Psoas muscle (tissue), 8 donors: Measurements from ENCODE around the gene MGAT4B. TPM values are rescaled to one million over a fixed set of nuclear protein-coding genes. Genes with fewer than 3 reads are reported as not detected.

Experiments used
- ATAC-seq, 4 donors: fragments of 200-7000 bp; cut with Tn5 transposase; one replicate each; pipeline ENCODE4 v1.9.1; 2020; ENCODE audit warnings: moderate library complexity in 3 of 4, mild to moderate bottlenecking in 2 of 4
- DNase-seq, 2 donors: peaks; one replicate each; pipeline ENCODE4 v3.0.0-alpha.2; 2020
- H3K27ac ChIP-seq: fragments of 200-600 bp; one replicate; pipeline ENCODE4 v1.8.0; 2022
- H3K27me3 ChIP-seq, 3 donors: fragments of 200-600 bp in 1 of 3; one replicate each; pipeline versions ENCODE4 v1.6.1 to v1.8.0; 2013 to 2022; ENCODE audit warnings: low read length in 2 of 3, mild to moderate bottlenecking in 2 of 3, moderate library complexity in 1 of 3; ENCODE audit not compliant: insufficient read depth in 3 of 3
- H3K36me3 ChIP-seq, 2 donors: fragments of 200-600 bp in 1 of 2; one replicate each; pipeline versions ENCODE4 v1.6.1 to v1.8.0; 2013 to 2022; ENCODE audit warnings: low read depth in 1 of 2, mild to moderate bottlenecking in 1 of 2, moderate library complexity in 1 of 2; ENCODE audit not compliant: insufficient read depth in 1 of 2
- H3K4me1 ChIP-seq: fragments of 200-600 bp; one replicate; pipeline ENCODE4 v1.8.0; 2022
- H3K4me3 ChIP-seq: fragments of 200-600 bp; one replicate; pipeline ENCODE4 v1.8.0; 2022; ENCODE audit warnings: mild to moderate bottlenecking
- H3K9me3 ChIP-seq: fragments of 200-600 bp; one replicate; pipeline ENCODE4 v1.8.0; 2022
- CTCF ChIP-seq: fragments of 200-600 bp; IDR thresholded peaks from one replicate; pipeline ENCODE4 v1.8.0; 2022; ENCODE audit warnings: antibody characterized with exemption
- WGBS, 3 donors: extraction: QIAGEN DNeasy Blood & Tissue Kit; methylation state at CpG; one replicate each; pipeline versions ENCODE4 v1.1.6 to v1.1.7; 2013; 5-methylcytosine and 5-hydroxymethylcytosine counted together
- intact Hi-C, 2 donors: fragments of 100-400 bp; cut with DNase I; formaldehyde crosslinking; loops; one replicate each; pipeline versions ENCODE4 v1.11.0 to v1.14.2; 2022
- polyA plus RNA-seq, 3 donors: library from polyadenylated mRNA; stranded (reverse); fragments of 200-250 nt; gene quantifications; one replicate each; pipeline ENCODE4 v1.2.3, GENCODE V29; 2013
- total RNA-seq, 4 donors: library from RNA; stranded (reverse); fragmentation: NEBNext Ultra II Directional in 2 of 4; extraction: Animal tissue kit (Norgen Biotek cat#: 25700) in 2 of 4; gene quantifications; one replicate each; pipeline versions ENCODE4 v1.2.1 to v1.2.4, GENCODE V29; 2021 to 2023
- donor health status: healthy with polysubstance abuse.
- donor health status: DM: no; HTN: no; CAD: no; lungs with moderate emphysema.
- donor health status: Bipolar disorder and iron deficiency.
- donor health status: healthy.
- donor health status: DM: yes; HTN: yes; CAD: no.
- donor health status: DM: no; HTN: no; CAD: no.
- donor health status: DM: no; HTN: no; CAD: no.
- donor health status: DM: yes; HTN: yes; CAD: no.

Gene MGAT4B
- total and polyA plus RNA-seq, 7 donors, result 29.3 to 136 (median 55.5) TPM

- Histone ChIP-seq H3K27me3 (no peaks in the 10 kb centered on the region), H3K36me3 (peaks cover 6 to 94% of the 10 kb centered on the region in 2 donors), H3K4me1 (no peaks in the 10 kb centered on the region), H3K27ac (no peak overlapping the region), H3K9me3 (no peaks in the 10 kb centered on the region), H3K4me3 (no peak overlapping the region)
- TF ChIP-seq CTCF, result no peak
- WGBS, 3 donors, result 93 to 96% (median 95%) methylated on average over 12 of the region's 12 CpGs
- intact Hi-C loops, result no loop called here
- no peak for DNase-seq
- ATAC-seq, result peak in 2 of 4 donors; percentile 19 to 24
Measured at GRCh38 chr5:179774442-179774841, 32.2 kb downstream of the MGAT4B start.

GRCh38 chr5:179773686-179774040 lies 33.0 kb downstream of the MGAT4B start:
- intact Hi-C loops, result no loop called here

GRCh38 chr5:179772351-179772750 lies 34.3 kb downstream of the MGAT4B start:
- ATAC-seq (no peak), DNase-seq (no peak)
- peaks cover 6 to 94% of the 10 kb centered on the region in 2 donors for H3K36me3 ChIP-seq
- no peak overlapping the region for H3K27ac ChIP-seq
- WGBS, 3 donors, result 90 to 98% (median 97%) methylated on average over 6 of the region's 6 CpGs
- intact Hi-C loops, result no loop called here
- no peaks in the 10 kb centered on the region for H3K27me3 ChIP-seq
- H3K9me3 ChIP-seq, result no peaks in the 10 kb centered on the region
- no peaks in the 10 kb centered on the region for H3K4me1 ChIP-seq
- no peak overlapping the region for H3K4me3 ChIP-seq
- no peak for TF ChIP-seq CTCF

More at GRCh38 chr5:179773686-179774040, 33.0 kb downstream of the MGAT4B start:
- ATAC-seq (no peak), DNase-seq (peak in 1 of 2 donors; percentile 40)
- no peak overlapping the region for H3K27ac ChIP-seq
- no peaks in the 10 kb centered on the region for H3K9me3 ChIP-seq
- no peak for TF ChIP-seq CTCF
- 79 to 90% (median 81%) methylated on average over 9 of the region's 9 CpGs for WGBS, 3 donors
- H3K4me1 ChIP-seq, result no peaks in the 10 kb centered on the region
- peaks cover 6 to 95% of the 10 kb centered on the region in 2 donors for H3K36me3 ChIP-seq
- no peak overlapping the region for H3K4me3 ChIP-seq
- no peaks in the 10 kb centered on the region for H3K27me3 ChIP-seq

DNA sequence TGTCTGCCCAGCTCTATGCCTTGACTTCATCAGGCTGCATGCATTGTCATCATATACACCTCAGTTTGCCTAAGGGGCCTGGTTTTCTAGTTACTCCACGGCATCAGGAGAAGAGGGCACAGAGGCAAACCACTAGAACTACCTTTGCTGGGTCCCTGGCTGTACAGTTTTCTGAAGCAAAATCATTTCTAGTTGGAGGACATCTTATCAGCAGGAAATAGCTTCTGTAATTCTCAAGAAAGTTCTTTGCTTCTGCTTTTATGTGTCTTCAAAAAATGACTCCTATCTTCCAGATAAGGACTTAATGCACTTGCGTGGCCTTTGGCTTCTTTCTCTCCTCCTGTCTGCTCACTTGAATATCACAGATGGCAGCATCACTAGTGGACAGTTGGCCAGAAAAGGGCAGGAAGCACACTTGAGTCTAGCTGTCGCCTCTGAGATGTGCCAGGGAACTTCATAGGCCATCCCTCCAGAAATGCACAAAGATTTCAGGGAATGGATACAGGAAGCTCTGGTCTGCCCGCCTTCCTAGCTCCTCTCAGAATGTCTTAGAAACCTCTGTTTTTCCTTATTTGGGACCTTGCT lies 35.3 kb downstream of the MGAT4B start:
- H3K9me3 ChIP-seq, result no peaks in the 10 kb centered on the region
- no peak for ATAC-seq
- no peak for TF ChIP-seq CTCF
- no peak overlapping the region for H3K27ac ChIP-seq
- no peak overlapping the region for H3K4me3 ChIP-seq
- intact Hi-C loops, result no loop called here
- no peaks in the 10 kb centered on the region for H3K27me3 ChIP-seq
- peaks cover 6% of the 10 kb centered on the region for H3K4me1 ChIP-seq
- H3K36me3 ChIP-seq, result peaks cover 6 to 99% of the 10 kb centered on the region in 2 donors
- WGBS, 3 donors, result 87 to 92% (median 92%) methylated on average over 4 of the region's 4 CpGs
- no peak for DNase-seq

GRCh38 chr5:179769796-179770195 lies 36.9 kb downstream of the MGAT4B start:
- H3K9me3 ChIP-seq, result no peaks in the 10 kb centered on the region
- peaks cover 19% of the 10 kb centered on the region for H3K4me1 ChIP-seq
- H3K36me3 ChIP-seq, result peaks cover 2 to 94% of the 10 kb centered on the region in 2 donors
- no peak overlapping the region for H3K27ac ChIP-seq
- DNase-seq (no peak), ATAC-seq (no peak)
- intact Hi-C loops, result no loop called here
- 87 to 95% (median 94%) methylated on average over 5 of the region's 5 CpGs for WGBS, 3 donors
- no peak for TF ChIP-seq CTCF
- no peak overlapping the region for H3K4me3 ChIP-seq
- no peaks in the 10 kb centered on the region for H3K27me3 ChIP-seq
